Measurements from ENCODE around the gene NKX6-1.

NKX6-1 gene

GRCh38 chr4:84490663-84491062 lies 8.4 kb downstream of the NKX6-1 start:
- Mint-ChIP-seq H3K27ac (no peak overlapping the region), H3K27me3 (ENCODE audit: low read depth) (peaks cover 99% of the 10 kb centered on the region), H3K4me3 (no peak overlapping the region), H3K36me3 (ENCODE audit: low read depth) (no peaks in the 10 kb centered on the region), H3K9me3 (peaks cover 4% of the 10 kb centered on the region), H3K4me1 (peaks cover 10% of the 10 kb centered on the region)
- TF ChIP-seq CTCF (IDR thresholded peaks at IDR 0.05; ENCODE audit: unreplicated experiment in 3 of 3) = no peak

DNA sequence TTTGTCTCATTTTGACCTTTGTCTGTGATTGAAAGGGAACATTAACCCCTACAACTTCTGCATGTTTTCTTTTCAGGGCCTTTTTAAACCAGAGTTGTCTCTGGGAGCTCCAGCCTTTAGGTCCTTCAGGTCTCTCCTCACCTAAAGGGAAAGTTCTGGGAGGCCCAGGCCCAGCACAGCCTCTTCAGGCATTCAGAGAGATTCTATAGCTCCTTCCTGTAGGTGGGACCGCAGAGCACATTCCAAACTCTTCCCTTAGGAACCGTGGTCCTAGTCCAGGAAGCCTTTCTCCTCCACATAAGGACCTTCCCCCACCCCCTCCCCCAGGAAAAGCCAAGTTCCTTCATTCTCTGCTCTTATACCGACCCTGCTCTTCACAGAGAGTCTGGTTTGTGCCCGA lies 14.9 kb downstream of the NKX6-1 start:
- no peak overlapping the region for H3K27ac Mint-ChIP-seq
- peaks cover 98% of the 10 kb centered on the region for H3K27me3 Mint-ChIP-seq (ENCODE audit: low read depth)

DNA sequence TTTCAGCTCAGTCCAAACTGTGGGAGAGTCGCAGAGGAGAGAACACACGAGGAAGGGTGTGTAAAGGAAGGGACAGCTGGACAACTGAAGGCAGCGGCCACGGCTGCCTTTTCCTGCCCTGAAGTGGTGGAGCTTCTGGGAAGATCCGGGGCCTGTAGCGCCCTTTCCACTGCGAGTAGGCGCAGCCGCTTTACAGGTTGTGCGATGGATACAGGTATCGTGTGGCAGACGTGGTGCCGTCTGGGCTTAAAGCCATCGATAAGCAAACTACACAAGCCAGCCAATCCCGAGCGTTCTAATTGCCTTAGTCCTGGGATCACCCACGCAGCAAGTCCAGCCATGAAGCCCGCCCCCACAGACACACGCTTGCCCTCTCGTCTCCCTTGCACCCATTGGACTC lies 15.4 kb downstream of the NKX6-1 start:
- Mint-ChIP-seq H3K4me1 (peaks cover 17% of the 10 kb centered on the region), H3K9me3 (peaks cover 3% of the 10 kb centered on the region), H3K27me3 (ENCODE audit: low read depth) (peaks cover 98% of the 10 kb centered on the region), H3K27ac (no peak overlapping the region), H3K36me3 (ENCODE audit: low read depth) (peaks cover 4% of the 10 kb centered on the region), H3K4me3 (peak overlapping the region in 1 of 3 experiments; percentile 17)
- no peak for TF ChIP-seq CTCF (IDR thresholded peaks at IDR 0.05; ENCODE audit: unreplicated experiment in 3 of 3)

More for the DNA sequence above, 14.9 kb downstream of the NKX6-1 start:
- H3K9me3 Mint-ChIP-seq = peaks cover 3% of the 10 kb centered on the region
- TF ChIP-seq CTCF (IDR thresholded peaks at IDR 0.05; ENCODE audit: unreplicated experiment in 3 of 3) = no peak
- peak overlapping the region in 1 of 3 experiments; percentile 17 for H3K4me3 Mint-ChIP-seq
- H3K36me3 Mint-ChIP-seq (ENCODE audit: low read depth) = peaks cover 4% of the 10 kb centered on the region
- peaks cover 17% of the 10 kb centered on the region for H3K4me1 Mint-ChIP-seq

DNA sequence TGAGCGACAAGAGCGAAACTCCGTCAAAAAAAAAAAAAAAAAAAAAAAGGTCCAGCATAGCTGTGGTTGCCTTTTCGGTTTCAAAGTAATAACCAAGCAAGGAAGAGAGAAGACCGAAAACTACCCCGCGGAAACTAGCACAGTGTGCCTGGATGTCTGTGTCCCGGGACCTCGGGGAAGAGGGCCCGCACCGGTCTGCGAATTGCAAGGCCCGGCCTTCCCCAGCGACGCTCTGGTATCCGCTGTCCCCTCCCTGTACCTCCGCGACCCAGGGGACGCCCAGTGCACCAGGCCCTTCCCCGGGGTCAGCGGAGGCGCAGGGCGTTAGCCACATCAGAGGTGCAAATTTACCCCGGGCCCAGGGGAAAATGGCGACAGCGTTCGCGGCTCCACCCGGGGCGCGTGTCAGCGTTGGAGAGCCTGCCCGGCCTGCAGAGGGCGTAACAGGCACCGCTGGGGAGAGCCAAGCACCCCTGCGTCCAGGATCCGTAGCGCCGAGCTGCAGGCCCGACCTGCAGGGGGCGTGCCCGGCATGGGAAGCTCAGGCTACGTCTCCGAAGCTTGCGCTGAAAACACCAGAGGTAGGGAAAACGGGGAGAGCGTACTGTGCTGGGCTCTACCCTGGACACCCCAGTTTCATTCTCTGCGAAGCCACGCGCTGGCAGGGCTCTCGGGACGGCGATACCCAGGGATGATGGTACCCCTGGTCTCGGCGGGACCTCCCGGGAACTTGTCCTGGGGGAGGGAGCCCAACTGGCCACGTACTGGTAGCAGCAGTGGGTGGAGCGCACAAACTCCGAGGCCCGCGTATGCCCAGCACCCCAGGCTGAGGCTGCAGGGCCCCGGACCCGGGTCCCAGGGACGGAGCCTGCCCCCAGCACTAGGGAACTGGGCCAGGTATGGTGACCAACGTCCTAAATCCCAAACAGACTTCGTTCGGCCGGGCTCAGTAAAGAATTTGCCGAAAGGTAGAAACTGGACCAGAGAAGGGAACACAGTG lies 16.2 kb downstream of the NKX6-1 start:
- Mint-ChIP-seq H3K9me3 (peaks cover 3% of the 10 kb centered on the region), H3K27ac (no peak overlapping the region), H3K27me3 (ENCODE audit: low read depth) (peaks cover 98% of the 10 kb centered on the region), H3K4me1 (peaks cover 17% of the 10 kb centered on the region), H3K4me3 (no peak overlapping the region), H3K36me3 (ENCODE audit: low read depth) (peaks cover 4% of the 10 kb centered on the region)
- TF ChIP-seq CTCF (IDR thresholded peaks at IDR 0.05; ENCODE audit: unreplicated experiment in 3 of 3) = peak in 1 of 3 experiments; percentile 12

- Mint-ChIP-seq H3K4me3 (peak overlapping the region; percentile 16 to 22 (median 20)), H3K36me3 (ENCODE audit: low read depth) (peaks cover 4% of the 10 kb centered on the region), H3K27ac (no peak overlapping the region), H3K9me3 (peaks cover 3% of the 10 kb centered on the region), H3K27me3 (ENCODE audit: low read depth) (peaks cover 92% of the 10 kb centered on the region), H3K4me1 (peaks cover 17% of the 10 kb centered on the region)
- TF ChIP-seq CTCF (IDR thresholded peaks at IDR 0.05; ENCODE audit: unreplicated experiment in 3 of 3) = no peak
Measured at GRCh38 chr4:84481860-84482245, 17.2 kb downstream of the NKX6-1 start.

Measured in nephron (organoid).